GM18520 (cell line): Measurements from ENCODE around the gene BCL2L14.

Source experiments
- ATAC-seq: cut with Tn5 transposase; IDR thresholded peaks from one replicate; pipeline ENCODE4 v1.9.1; 2021; ENCODE audit not compliant: unreplicated experiment

Gene BCL2L14

DNA sequence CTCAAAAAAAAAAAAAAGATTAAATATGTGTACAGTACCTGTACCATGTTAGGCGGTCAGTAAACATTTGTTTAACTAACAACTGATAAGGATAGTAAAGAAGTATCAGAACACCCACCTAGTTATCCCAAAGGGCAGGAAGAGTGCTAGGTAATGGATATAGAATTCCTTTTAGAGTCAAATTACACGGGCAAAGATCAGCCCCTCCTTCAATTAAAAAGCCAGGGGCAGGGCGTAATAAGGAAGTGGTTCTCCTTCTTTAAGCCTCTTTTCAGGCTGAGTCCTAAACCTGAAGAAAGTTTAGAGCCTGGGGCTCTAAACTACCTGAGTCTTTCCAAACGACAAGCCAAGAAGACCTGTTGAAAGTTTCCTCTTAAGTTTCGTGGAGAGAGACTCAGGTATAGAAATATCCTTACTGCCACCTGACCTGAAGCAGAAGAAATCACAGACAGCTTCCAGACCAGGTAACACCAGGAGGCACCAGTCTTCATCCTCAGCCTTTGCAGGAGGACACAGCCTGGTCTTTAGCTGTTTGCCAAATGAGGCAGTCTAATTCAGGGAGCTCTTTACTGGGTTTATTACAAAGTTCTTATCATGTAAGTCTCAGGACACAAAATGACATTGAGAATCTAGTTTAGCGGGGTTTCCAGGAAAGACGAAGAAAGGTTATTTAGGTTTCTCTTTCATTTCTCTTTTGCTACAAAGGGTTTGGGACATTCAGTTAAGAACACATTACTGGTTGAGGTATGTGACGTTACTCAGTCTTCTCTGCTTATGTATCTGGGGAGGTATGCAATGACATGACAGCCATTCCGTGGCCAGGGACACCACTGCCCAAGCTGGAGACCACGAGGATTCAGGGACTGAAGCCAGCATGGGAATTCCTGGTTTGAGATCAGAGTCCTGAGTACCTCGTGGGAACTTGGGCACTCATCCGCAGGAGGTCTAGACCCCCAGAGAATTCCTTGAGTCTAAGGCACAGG is at the start of gene BCL2L14:
BCL2L14 (plus strand) TSS at position 266 of the 983 bp plus-strand sequence. CDS start 8,367 bp downstream, outside the sequence.
- no peak for ATAC-seq

DNA sequence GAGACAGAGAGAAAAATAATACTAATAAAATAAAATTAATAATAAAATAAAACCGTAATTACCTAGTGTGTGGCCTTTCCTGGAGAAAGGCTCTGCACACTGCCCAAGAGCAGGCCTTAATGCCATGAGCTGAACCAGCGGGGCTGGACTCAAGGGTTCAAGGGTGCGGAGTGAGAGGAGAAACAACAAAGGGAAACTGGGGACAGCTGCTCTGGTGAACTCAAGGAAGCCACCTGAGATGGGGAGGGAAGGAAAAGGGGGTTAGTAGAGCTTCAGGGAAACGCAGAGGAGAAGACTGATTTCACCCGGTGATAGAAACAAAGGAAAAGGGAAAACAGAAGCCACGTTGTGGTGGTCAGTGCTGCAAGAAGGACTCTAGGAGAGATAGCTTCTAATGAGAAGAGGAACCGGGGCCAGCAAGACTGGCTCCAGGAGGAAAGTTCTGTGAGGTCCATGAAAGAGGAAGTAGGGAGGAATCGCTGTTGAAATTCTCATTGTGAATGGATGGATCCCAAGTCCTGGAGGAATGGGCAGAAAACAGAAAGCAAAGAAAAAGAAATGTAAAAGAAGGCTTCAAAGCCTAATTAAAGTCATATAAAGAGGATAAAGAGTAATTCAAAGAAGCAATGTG is 48.3 kb upstream of the BCL2L14 start:
- ATAC-seq, result no peak

GRCh38 chr12:12023456-12023855 is 47.3 kb upstream of the BCL2L14 start:
- ATAC-seq, result no peak

DNA sequence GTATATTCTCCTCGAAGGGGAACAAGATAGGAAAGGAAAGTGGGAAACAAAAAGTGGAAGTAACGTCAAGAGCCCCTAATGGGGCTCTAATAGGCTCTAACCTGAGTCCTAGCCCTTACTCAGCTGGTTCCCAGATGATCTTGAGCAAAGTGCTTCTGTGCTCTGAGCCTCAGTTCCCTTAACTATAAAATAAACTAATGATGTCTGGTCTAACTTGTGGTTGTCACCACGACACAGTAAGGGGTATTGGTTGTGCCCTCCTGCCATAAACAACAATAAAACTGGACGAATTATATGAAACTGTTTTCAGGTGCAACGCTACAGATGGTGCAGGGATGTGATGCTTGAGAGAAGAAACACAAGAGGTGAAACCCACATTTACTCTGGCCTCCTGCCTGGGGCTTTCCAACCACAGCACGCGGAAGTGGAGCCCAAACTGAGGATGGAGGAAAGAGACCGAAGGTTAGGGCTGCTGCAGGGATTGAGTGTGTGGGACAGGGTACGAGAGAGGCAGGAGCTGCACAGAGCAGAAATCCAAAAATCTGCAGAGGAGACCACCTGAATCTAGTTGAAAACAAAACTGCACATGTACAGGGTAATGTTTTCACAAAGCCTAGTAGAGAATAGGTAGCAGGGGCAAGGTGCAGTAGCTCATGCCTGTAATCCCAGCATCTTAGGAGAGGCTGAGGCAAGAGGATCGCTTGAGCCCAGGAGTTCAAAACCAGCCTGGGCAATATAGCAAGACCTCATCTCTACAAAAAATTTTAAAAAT is 45.6 kb upstream of the BCL2L14 start:
- ATAC-seq, result peak; percentile 81

GRCh38 chr12:12025799-12026386 is 44.8 kb upstream of the BCL2L14 start:
- no peak for ATAC-seq

- no peak for ATAC-seq
Measured at GRCh38 chr12:12028668-12029402, 41.9 kb upstream of the BCL2L14 start.

DNA sequence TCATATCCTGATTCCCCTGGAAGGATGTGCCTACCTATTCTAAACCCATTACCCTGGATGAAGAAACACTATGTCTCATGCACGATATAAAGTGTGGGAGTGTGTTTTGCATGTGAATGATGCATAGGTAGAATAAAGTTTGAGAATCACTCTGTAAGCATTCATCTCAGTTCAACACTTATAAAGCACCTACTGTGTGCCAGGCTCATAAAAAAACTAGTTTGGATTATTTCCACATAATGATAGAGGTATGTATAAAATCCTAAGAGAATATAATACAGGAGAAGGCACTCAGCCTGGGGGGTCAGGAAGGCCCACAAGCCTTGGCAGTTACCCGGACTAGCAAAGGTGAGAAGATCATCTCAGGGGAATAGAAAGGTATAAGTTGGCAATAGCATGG is 41.1 kb upstream of the BCL2L14 start:
- no peak for ATAC-seq

DNA sequence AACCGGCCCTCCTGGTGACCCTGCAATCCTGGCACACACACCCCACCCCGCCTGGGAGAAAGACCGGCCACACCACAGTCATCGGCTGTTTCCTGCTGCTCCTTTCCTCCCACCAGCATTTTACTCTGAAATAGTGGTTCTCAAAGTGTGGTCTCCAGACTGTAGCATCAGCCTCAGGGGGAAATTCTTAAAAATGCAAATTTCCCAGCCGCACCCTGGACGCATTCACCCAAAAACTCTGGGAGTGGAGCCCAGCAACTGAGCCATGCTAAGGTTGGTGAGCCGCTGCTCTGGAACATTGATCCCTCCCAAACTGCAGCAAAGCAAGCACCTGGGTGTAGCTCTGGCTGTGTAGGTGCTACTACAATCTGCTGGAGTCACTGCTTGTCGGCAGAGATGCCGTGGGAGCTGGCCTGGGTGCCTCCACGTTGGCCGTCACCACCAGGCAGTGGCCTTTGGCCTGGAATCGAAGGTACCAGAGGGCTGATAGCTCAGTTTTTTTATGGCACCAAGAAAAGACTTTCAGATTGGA is 38.4 kb upstream of the BCL2L14 start:
- no peak for ATAC-seq

DNA sequence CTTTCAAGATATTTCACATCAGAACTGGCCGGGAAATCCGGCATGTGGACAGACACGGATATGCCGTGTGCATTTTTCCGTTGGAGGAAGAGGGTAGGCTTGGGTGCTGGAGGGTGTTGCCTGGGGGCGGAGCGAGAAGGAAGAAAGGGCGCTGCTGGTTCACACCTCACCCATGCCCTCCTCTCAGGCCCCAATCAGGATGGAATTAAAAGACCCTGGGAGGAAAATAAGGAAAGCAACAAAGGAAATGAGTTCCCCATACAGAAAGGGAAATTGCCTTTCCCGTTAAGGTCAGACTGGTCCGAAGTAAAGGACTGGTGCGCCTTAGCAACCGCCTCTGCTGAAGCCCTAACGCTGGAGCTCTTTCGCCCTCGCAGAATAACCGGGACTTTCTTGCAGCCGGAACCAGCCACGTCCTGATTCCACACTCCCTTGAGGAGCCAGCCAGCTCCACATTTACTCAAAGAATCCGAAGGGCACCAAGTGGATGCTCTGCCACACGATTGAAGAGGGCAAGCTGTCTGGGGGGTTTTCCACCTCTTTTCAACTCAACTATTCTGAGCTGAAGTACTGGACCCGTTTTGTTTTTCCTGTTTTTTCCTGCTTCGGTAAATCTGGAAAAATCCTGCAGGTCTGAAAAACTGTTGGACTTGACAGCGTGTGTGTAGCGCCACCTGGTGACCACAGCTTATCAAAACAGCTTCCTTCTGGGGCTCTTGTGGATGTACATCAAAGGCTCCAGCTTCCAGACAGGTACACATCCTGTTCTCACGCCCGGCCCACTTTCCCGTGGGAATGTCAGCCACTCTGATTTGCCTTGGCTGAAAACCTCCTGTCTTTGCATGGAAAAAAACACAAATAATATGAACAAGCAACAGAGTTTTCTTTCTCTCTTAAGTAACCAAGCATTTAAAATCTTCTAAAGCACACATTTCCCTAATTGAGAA is 37.6 kb upstream of the BCL2L14 start:
- ATAC-seq, result no peak

DNA sequence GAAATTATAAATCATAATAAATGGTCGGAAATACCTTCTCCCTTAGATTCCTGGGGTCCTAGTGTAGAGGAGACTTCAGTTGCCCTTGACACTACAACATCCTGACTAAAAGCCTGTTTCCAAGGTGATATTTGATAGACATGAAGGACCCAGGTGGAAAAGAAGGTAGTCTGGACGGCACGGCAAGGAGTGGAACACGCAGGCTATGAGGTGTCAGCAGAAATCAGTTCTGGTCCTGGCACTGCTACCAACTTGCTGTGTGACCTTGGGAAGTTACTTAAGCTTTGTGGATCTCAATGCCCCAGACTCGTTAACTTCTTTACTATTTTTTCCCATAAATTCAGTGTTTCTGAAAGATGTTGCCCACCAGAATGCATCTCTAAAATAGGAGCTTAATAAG is 36.9 kb upstream of the BCL2L14 start:
- ATAC-seq, result no peak

DNA sequence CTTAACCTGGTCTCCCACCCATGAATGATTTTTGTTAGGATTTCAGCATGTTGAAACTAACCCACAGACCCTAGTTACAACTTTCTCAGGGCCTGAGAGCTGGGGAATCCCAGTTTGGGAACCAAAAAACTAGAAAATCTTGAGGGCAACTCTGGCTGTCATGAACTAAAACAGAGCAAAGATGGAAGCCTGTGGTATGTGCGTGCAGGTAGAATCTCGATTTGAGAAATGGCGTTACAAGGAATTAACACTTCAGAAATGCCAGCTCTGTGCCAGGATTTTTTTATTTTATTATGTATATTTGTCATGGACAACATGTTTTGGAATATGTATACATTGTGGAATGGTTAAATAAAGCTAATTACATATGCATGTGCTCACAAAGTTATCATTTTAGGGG is 36.4 kb upstream of the BCL2L14 start:
- no peak for ATAC-seq

- no peak for ATAC-seq
Measured at GRCh38 chr12:12035229-12035628, 35.5 kb upstream of the BCL2L14 start.

GRCh38 chr12:12036901-12037300 is 33.8 kb upstream of the BCL2L14 start:
- no peak for ATAC-seq

DNA sequence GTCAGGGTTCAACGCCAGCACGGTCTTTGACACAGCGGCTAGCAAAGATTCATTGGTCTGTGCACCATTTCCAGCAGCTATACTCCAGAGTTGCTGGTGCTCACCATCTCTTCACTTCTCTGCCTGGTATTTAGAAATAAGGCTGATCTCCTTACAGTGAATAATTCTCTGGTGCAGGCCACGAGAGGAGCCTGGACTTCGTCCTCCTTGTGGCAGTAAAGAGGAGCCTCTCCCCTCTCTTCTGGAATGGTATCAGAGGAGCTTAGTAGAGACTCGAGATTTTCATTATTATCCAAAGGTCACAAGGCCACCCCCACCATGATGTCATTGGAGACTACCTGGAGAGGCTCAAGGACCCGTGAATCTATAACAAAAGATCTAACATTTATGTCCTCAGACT is 30.8 kb upstream of the BCL2L14 start:
- no peak for ATAC-seq

GRCh38 chr12:12046401-12046800 is 24.3 kb upstream of the BCL2L14 start:
- no peak for ATAC-seq

- ATAC-seq, result no peak
Measured at GRCh38 chr12:12047682-12048081, 23.1 kb upstream of the BCL2L14 start.

GRCh38 chr12:12048266-12048665 is 22.5 kb upstream of the BCL2L14 start:
- ATAC-seq, result no peak

GRCh38 chr12:12048714-12049113 is 22.0 kb upstream of the BCL2L14 start:
- no peak for ATAC-seq

DNA sequence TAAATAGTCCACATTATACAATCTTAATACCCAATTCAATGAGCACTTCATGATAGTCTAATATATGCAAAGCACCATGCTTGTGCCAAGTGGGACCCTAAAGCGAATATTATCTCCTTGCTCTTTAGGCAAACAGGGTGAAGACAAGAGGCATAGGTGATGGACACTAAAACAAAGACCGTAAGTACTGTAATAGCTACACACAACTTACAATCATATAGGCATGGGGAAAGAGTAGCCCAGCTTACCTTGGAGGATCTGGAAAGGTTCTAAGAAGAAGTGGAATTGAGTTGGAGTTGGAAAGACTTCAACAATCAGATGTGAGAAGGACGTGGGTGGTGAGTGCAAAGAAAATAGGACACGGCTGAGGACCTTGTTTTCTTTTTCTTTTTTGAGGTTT is 19.1 kb upstream of the BCL2L14 start:
- no peak for ATAC-seq
